ENCODE measurements around the gene EMP3.
"Not testable (repeated sequence)": the region's sequence is repeated elsewhere in the genome, so short reads cannot be mapped to it uniquely, and the experiment has no call there.

EMP3 gene, protein sequence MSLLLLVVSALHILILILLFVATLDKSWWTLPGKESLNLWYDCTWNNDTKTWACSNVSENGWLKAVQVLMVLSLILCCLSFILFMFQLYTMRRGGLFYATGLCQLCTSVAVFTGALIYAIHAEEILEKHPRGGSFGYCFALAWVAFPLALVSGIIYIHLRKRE

DNA sequence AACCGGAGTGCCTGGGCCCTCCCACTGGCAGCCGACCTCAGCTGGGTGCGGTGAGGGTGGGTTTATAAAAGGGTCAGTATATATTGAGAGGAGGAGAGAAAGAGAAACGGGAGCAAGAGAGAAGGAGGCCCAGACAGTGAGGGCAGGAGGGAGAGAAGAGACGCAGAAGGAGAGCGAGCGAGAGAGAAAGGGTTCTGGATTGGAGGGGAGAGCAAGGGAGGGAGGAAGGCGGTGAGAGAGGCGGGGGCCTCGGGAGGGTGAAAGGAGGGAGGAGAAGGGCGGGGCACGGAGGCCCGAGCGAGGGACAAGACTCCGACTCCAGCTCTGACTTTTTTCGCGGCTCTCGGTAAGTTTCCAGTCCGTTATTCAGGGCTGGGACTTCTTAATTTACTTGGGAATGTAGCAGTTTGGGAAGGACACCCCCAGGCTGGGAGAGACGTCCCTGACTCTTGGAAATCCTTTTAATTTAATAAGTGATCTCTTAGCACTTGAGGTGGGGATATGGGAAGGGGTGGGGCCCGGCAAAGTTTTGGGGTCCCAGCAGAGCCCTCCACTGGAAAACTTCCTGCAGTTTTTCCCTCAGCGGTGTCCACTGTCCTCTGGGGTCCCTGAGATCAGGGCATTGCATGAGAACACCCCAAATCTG, at the start of gene EMP3:
TSS of gene EMP3 (plus strand) at position 288 of the 646 bp plus-strand sequence. CDS start 1,293 bp downstream, outside the sequence.
- intact Hi-C loops (cut with micrococcal nuclease): no loop called here
- peak within 1 kb of the TSS; percentile 94 for H3K27ac Mint-ChIP-seq
- no peaks in the 10 kb centered on the region for H3K27me3 Mint-ChIP-seq
- no peaks in the 10 kb centered on the region for H3K9me3 Mint-ChIP-seq
- peak within 1 kb of the TSS; percentile 93 for H3K4me3 Mint-ChIP-seq
- H3K4me1 Mint-ChIP-seq (ENCODE audit: low read depth): peaks cover 80% of the 10 kb centered on the region
- peaks cover 67% of the 10 kb centered on the region for H3K36me3 Mint-ChIP-seq (ENCODE audit: low read depth)

DNA sequence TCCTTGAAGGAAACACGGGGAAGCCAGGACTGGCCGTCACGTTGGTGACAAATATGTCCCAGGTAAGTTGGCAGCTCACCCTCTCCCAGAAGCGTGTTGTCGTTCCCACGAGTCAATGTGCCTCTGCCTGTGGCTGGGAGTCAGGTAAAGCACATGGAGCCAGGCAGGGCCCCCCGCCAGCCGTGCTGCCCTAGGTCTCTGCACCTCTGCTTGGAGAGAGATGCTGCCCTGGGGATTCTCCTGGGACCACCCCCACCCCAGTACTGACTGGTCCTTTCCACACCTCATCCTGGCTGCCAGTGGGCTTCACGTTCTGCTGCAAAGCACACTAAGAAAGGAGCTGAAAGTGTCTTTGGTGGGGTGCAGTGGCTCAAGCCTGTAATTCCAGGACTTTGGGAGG, 45.6 kb upstream of the EMP3 start:
- H3K36me3 Mint-ChIP-seq (ENCODE audit: low read depth): no peaks in the 10 kb centered on the region
- H3K27ac Mint-ChIP-seq: no peak overlapping the region
- H3K9me3 Mint-ChIP-seq: peaks cover 7% of the 10 kb centered on the region
- no peak overlapping the region for H3K4me3 Mint-ChIP-seq
- intact Hi-C loops (cut with micrococcal nuclease): no loop called here
- no peaks in the 10 kb centered on the region for H3K27me3 Mint-ChIP-seq
- peaks cover 2% of the 10 kb centered on the region for H3K4me1 Mint-ChIP-seq (ENCODE audit: low read depth)

DNA sequence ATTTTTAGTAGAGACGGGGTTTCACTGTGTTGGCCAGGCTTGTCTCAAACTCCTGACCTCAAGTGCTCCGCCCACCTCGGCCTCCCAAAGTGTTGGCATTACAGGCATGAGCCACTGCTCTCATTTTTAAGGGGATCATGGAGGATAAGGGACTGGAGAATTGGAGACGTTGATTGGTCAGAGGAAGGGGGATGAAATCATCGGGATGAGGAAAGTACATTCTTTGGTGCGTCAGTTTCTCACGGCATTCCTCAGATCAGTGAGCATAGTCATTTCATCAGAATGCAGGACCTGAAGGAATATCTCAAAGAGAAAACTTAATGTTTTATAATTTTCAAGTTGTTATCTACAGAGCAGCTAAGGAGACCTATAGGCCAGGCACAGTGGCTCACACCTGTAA, 41.4 kb upstream of the EMP3 start:
- Mint-ChIP-seq H3K4me3 (no peak overlapping the region), H3K27me3 (no peaks in the 10 kb centered on the region), H3K27ac (no peak overlapping the region), H3K4me1 (ENCODE audit: low read depth) (peaks cover 6% of the 10 kb centered on the region), H3K36me3 (ENCODE audit: low read depth) (no peaks in the 10 kb centered on the region), H3K9me3 (peaks cover 19% of the 10 kb centered on the region)
- intact Hi-C loops (cut with micrococcal nuclease): no loop called here

DNA sequence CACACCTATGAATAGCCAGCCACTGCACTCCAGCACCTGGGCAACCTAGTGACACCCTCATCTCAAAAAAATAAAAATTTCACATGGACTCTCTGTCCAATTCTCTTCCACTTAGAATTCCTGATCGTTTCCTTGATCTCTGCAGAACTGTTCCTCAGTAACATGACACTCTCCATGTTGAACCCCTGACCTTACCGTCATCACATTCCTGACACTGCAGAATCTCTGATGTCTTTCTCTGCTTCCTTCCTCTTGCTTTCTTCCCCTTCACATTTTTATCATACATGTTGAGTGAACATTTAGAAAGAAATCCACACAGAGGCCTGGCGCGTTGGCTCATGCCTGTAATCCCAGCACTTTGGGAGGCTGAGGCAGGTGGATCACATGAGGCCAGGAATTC, 40.5 kb upstream of the EMP3 start:
- Mint-ChIP-seq H3K27ac (no peak overlapping the region), H3K36me3 (ENCODE audit: low read depth) (no peaks in the 10 kb centered on the region), H3K4me3 (no peak overlapping the region), H3K27me3 (no peaks in the 10 kb centered on the region), H3K4me1 (ENCODE audit: low read depth) (peaks cover 6% of the 10 kb centered on the region), H3K9me3 (peaks cover 19% of the 10 kb centered on the region)
- intact Hi-C loops (cut with micrococcal nuclease): no loop called here

DNA sequence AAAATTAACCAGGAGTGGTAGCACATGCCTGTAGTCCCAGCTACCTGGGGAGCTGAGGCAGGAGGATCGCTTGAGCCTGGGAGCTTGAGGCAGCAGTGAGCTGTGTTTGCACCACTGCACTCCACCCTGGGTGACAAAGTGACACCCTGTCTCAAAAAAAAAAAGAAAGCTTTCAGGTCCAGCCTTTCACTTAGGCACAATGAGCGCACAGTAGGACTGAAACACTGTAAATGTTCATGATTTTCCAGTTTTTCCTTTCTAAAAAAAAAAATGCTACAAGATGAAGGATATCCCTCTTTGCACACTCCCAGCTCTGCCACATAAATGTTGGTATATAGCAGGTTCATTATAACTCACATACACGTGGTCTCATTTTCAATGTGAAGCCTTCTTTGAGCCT, 37.6 kb upstream of the EMP3 start:
- peaks cover 19% of the 10 kb centered on the region for H3K9me3 Mint-ChIP-seq
- H3K4me3 Mint-ChIP-seq: no peak overlapping the region
- H3K27me3 Mint-ChIP-seq: peaks cover 13% of the 10 kb centered on the region

DNA sequence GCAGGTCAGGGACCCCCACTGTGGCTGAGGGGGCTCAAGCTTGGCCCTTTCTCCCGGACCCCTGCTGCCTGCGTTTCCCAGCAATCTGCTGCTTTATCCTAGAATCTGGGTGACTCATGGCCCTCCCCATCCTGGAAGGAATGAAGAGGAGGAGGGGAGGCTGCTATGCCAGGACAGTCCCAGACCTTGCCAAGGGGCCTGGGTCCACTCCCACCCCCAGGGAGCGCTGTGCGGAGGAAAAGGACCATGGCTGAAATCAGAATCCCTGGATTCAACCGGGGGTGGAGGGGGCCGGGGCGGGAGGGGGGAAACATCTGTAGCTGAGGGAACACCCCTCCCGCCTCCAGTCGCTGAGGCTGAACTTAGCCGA, 35.0 kb upstream of the EMP3 start:
- H3K4me3 Mint-ChIP-seq: no peak overlapping the region

More for the DNA sequence above, 37.6 kb upstream of the EMP3 start:
- Mint-ChIP-seq H3K4me1 (ENCODE audit: low read depth) (peaks cover 15% of the 10 kb centered on the region), H3K36me3 (ENCODE audit: low read depth) (no peaks in the 10 kb centered on the region), H3K27ac (no peak overlapping the region)
- intact Hi-C loops (cut with micrococcal nuclease): no loop called here

DNA sequence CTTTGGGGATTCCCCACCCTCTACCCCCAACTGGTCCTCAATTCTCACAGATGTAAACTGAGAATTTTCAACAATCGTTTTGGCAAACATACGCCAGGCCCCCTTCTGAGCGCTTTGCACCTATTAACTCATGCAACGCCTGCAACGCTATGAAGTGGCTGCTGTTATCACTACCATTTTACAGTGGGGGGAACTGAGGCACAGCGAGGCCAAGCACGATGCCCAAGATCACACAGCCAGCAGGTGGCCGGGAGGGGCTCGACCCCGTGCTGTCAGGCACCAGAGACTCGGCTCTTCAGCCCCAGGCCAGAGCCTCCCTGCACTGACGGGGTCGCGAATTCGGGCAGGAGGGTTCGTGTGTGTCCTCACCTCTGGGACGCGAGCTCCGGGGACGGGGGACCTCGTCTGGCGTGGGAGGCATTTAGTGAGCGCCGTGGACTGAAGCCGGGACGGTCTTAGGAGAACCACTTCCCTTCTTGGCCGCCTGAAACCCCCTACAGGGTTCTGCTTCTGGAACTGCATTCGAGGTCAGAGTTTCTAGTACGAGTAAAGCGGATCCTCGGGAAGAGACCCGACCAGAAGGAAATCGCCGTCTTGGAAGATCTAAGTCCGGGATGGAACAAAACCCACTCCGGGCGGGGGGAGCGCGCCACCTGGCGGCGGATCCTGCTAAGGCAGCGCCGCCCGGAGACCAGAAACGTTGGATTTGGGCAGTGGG, 34.4 kb upstream of the EMP3 start:
- Mint-ChIP-seq H3K4me1 (ENCODE audit: low read depth) (peaks cover 9% of the 10 kb centered on the region), H3K27me3 (peaks cover 13% of the 10 kb centered on the region), H3K27ac (no peak overlapping the region), H3K4me3 (peak overlapping the region; percentile 69), H3K9me3 (peaks cover 12% of the 10 kb centered on the region), H3K36me3 (ENCODE audit: low read depth) (no peaks in the 10 kb centered on the region)
- intact Hi-C loops (cut with micrococcal nuclease): loop anchor here (1.0 kb wide), 1 partner anchor 24 kb away; no protein-coding TSS in a partner anchor

More for the DNA sequence above, 35.0 kb upstream of the EMP3 start:
- H3K36me3 Mint-ChIP-seq (ENCODE audit: low read depth): no peaks in the 10 kb centered on the region
- intact Hi-C loops (cut with micrococcal nuclease): no loop called here
- H3K9me3 Mint-ChIP-seq: peaks cover 13% of the 10 kb centered on the region
- no peak overlapping the region for H3K27ac Mint-ChIP-seq
- peaks cover 13% of the 10 kb centered on the region for H3K27me3 Mint-ChIP-seq
- H3K4me1 Mint-ChIP-seq (ENCODE audit: low read depth): peaks cover 9% of the 10 kb centered on the region

DNA sequence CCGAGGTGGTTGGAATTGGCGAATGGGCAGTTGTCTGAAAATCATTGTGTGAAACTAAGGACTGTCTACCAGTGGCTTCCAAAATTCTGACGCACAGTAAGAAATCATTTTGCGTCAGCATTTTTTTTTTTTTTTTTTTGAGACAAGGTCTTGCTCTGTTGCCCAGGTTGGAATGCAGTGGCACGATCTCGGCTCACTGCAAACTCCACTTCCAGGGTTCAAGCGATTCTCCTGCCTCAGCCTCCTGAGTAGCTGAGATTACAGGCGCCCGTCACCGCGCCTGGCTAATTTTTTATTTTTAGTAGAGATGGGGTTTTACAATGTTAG, 33.9 kb upstream of the EMP3 start:
- H3K9me3 Mint-ChIP-seq; H3K27ac Mint-ChIP-seq; H3K4me1 Mint-ChIP-seq (ENCODE audit: low read depth); H3K36me3 Mint-ChIP-seq (ENCODE audit: low read depth): not testable (repeated sequence)
- peaks cover 13% of the 10 kb centered on the region for H3K27me3 Mint-ChIP-seq
- peak overlapping the region; percentile 69 for H3K4me3 Mint-ChIP-seq
- intact Hi-C loops (cut with micrococcal nuclease): loop anchor here (1.0 kb wide), 1 partner anchor 24 kb away; no protein-coding TSS in a partner anchor

DNA sequence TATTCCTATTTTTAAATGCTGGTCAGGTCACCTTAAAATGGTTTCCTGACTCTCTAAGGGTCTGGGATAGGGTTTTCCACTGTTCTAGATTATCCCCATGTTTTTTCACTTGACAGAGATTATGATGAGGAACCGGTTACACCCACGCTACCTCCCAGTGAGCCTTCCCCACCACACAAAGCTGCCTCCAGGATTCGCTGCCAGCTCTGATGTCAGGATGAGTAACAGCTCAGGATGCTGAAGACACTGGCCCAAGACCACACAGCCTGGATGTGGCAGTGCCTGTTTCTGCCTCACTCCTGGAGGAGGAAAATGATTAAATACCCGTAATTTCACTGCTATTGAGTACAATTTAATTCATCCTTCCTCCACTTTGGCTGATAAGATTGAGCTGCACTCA, 32.6 kb upstream of the EMP3 start:
- Mint-ChIP-seq H3K4me1 (ENCODE audit: low read depth) (peaks cover 9% of the 10 kb centered on the region), H3K27me3 (peaks cover 13% of the 10 kb centered on the region), H3K27ac (no peak overlapping the region), H3K36me3 (ENCODE audit: low read depth) (no peaks in the 10 kb centered on the region), H3K4me3 (no peak overlapping the region), H3K9me3 (no peaks in the 10 kb centered on the region)
- intact Hi-C loops (cut with micrococcal nuclease): no loop called here

DNA sequence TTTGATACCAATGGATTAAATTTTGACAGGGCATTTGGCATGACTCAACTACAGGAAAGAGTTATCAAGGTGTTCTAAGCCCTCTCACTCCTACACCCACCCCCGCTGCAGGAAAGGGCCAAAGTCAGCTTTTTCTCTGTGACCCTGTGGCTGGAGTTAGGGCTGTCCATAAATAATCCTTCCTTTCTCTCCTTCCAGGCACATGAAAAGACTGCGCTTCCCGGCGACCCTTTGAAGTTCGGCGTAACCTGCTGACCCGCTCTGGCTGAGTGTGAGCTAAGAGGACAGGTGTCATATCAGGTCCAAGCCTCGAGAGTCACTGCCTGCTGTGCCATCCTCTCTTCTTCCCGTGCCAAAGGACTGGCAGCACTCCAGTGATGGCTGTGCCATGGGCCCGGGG, 29.9 kb upstream of the EMP3 start:
- no peak overlapping the region for H3K27ac Mint-ChIP-seq
- peaks cover 9% of the 10 kb centered on the region for H3K4me1 Mint-ChIP-seq (ENCODE audit: low read depth)
- intact Hi-C loops (cut with micrococcal nuclease): no loop called here
- H3K4me3 Mint-ChIP-seq: no peak overlapping the region
- no peaks in the 10 kb centered on the region for H3K9me3 Mint-ChIP-seq
- peaks cover 8% of the 10 kb centered on the region for H3K27me3 Mint-ChIP-seq
- no peaks in the 10 kb centered on the region for H3K36me3 Mint-ChIP-seq (ENCODE audit: low read depth)

DNA sequence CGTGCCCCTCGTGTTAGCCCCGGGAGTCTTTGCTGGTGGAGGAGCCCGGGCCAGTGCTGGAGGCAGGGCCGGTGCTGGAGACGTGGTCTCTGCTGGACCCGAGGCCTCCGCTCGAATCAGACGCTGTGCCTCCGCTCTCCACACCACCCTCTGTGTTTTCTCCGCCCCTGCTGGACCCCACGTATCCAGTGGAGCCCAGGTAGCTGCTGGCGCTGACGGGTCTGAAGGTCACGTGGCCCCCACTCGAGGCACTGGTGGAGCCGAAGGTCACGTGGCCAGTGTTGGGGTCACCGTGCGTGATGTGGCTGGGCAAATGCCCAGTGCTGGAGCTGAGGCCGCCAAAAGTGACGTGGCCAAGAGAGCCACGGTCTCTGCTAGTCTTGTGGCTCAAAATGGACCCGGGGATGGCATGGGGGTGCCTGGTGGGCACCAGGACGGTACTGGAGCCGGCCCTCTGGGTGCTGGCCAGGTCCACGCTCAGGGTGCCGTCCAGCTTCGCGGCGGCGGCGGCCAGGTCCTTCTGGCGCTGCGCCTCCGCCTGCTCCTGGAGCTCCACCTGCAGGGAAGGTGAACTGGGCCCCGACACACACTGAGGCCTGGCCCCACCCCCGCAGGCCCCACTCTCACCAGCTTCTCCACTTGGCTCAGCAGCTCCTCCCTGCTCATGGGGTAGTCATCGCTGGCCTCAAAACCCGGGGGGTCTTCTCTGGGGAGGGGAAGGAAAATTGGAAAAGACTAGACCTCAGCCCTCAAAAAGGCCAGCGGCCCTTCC, 28.2 kb upstream of the EMP3 start:
- Mint-ChIP-seq H3K27ac (no peak overlapping the region), H3K4me1 (ENCODE audit: low read depth) (no peaks in the 10 kb centered on the region), H3K36me3 (ENCODE audit: low read depth) (no peaks in the 10 kb centered on the region), H3K4me3 (no peak overlapping the region), H3K27me3 (no peaks in the 10 kb centered on the region), H3K9me3 (no peaks in the 10 kb centered on the region)
- intact Hi-C loops (cut with micrococcal nuclease): no loop called here

DNA sequence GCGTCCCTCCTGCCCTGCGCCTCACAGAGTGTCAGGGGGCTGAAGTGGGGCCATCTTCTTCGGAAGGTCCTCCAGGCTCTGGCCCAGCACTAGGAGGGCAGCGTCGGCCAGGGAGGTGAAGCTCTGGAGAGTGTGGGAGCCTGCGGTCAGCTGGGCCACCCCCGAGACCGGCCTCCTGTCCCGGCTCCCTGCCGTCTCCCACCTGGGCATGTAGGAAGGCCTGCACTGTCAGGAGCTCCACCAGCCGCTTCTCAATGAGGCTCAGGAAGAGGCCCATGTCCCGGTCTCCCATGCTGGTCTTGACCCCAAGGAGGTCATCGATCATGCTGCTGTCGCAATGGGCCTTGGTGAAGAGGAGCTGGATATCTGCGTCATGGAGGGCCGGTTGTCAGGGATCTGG, 27.4 kb upstream of the EMP3 start:
- Mint-ChIP-seq H3K4me3 (no peak overlapping the region), H3K36me3 (ENCODE audit: low read depth) (no peaks in the 10 kb centered on the region), H3K4me1 (ENCODE audit: low read depth) (no peaks in the 10 kb centered on the region), H3K9me3 (no peaks in the 10 kb centered on the region), H3K27me3 (no peaks in the 10 kb centered on the region), H3K27ac (no peak overlapping the region)
- intact Hi-C loops (cut with micrococcal nuclease): no loop called here

DNA sequence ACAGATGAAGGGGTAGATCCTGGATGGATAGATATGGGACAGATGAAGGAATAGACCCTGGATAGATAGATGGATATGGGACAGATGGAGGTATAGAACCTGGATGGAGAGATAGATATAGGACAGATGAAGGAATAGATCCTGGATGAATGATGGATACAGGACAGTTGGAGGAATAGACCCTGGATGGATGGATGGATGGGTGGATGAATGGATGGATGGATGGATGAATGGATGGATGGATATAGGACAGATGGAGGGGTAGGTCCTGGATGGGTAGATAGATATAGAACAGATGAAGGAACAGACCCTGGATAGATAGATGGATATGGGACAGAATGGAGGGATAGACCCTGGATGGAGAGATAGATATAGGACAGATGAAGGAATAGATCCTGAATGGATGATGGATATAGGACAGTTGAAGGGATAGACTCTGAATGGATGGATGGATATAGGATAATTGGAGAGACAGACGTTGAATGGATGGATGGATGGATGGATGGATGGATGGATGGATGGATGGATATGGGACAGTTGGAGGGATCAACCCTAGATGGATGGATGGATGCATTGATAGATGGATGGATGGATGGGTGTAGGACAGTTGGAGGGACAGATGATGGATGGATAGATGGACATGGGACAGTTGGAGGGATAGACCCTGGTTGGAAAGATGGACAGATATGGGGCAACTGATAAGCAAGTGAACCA, 23.3 kb upstream of the EMP3 start:
- H3K27ac Mint-ChIP-seq: no peak overlapping the region
- no peaks in the 10 kb centered on the region for H3K4me1 Mint-ChIP-seq (ENCODE audit: low read depth)
- intact Hi-C loops (cut with micrococcal nuclease): no loop called here
- H3K36me3 Mint-ChIP-seq (ENCODE audit: low read depth): no peaks in the 10 kb centered on the region
- no peak overlapping the region for H3K4me3 Mint-ChIP-seq
- H3K27me3 Mint-ChIP-seq: no peaks in the 10 kb centered on the region
- no peaks in the 10 kb centered on the region for H3K9me3 Mint-ChIP-seq

DNA sequence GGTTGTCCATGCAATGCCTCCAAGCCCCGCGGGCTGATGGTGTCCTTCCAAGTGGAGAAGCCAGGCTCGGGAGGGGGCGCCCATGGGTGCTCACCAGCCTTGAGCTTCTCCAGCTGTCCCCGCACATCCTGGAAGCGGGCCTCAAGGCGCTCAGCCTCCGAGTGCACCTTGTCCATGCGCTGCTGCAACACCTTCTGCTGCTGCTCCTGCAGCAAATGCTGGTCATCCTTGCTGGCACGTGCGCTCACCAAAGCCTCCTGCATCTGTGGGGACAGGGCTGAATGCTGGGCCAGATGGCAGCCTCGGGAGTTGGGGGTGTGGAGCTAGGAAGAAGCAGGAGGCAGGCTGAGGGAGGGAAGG, 22.8 kb upstream of the EMP3 start:
- H3K4me3 Mint-ChIP-seq: no peak overlapping the region
- no peaks in the 10 kb centered on the region for H3K36me3 Mint-ChIP-seq (ENCODE audit: low read depth)
- H3K27me3 Mint-ChIP-seq: no peaks in the 10 kb centered on the region
- no peaks in the 10 kb centered on the region for H3K4me1 Mint-ChIP-seq (ENCODE audit: low read depth)
- H3K27ac Mint-ChIP-seq: no peak overlapping the region
- no peaks in the 10 kb centered on the region for H3K9me3 Mint-ChIP-seq
- intact Hi-C loops (cut with micrococcal nuclease): no loop called here
